H9 (cell line): ENCODE measurements around the gene VDR. TPM values are rescaled to one million over a fixed set of nuclear protein-coding genes. Genes with fewer than 3 reads are reported as not detected.

Experiments
- DNase-seq: peaks from one replicate; pipeline ENCODE4 v3.0.0-alpha.2; 2017
- H2AFZ ChIP-seq: one replicate; pipeline ENCODE4 v1.6.1; 2013; ENCODE audit warnings: mild to moderate bottlenecking, low read length, control low read depth, moderate library complexity
- H2AK5ac ChIP-seq: 2 replicates; pipeline ENCODE4 v1.6.1; 2013; ENCODE audit warnings: low read length, control low read depth, mixed read lengths; ENCODE audit not compliant: insufficient read length
- H2BK120ac ChIP-seq: one replicate; pipeline ENCODE4 v1.6.1; 2013; ENCODE audit warnings: low read depth, mild to moderate bottlenecking, low read length, control low read depth, inconsistent platforms; ENCODE audit not compliant: poor library complexity, severe bottlenecking
- H2BK12ac ChIP-seq: 2 replicates; pipeline ENCODE4 v1.6.1; 2013; ENCODE audit warnings: low read length, control low read depth, mixed read lengths, low read depth; ENCODE audit not compliant: insufficient read length
- H2BK15ac ChIP-seq: 2 replicates; pipeline ENCODE4 v1.6.1; 2013; ENCODE audit warnings: low read depth, low read length, control low read depth
- H2BK20ac ChIP-seq: one replicate; pipeline ENCODE4 v1.6.1; 2013; ENCODE audit warnings: low read depth, mild to moderate bottlenecking, low read length, control low read depth, inconsistent platforms; ENCODE audit not compliant: poor library complexity, severe bottlenecking
- H2BK5ac ChIP-seq: 2 replicates; pipeline ENCODE4 v1.6.1; 2013; ENCODE audit warnings: low read length, control low read depth, mixed read lengths; ENCODE audit not compliant: insufficient read length
- H3K14ac ChIP-seq: 2 replicates; pipeline ENCODE4 v1.6.1; 2013; ENCODE audit warnings: low read length, control low read depth; ENCODE audit not compliant: insufficient read depth
- H3K18ac ChIP-seq: 2 replicates; pipeline ENCODE4 v1.6.1; 2013; ENCODE audit warnings: low read depth, mild to moderate bottlenecking, mixed read lengths, low read length, control low read depth; ENCODE audit not compliant: insufficient read length
- H3K23ac ChIP-seq: 2 replicates; pipeline ENCODE4 v1.6.1; 2013; ENCODE audit warnings: low read length, control low read depth, mixed read lengths, low read depth; ENCODE audit not compliant: insufficient read length
- H3K23me2 ChIP-seq: 2 replicates; pipeline ENCODE4 v1.6.1; 2013; ENCODE audit warnings: low read depth, mild to moderate bottlenecking, mixed read lengths, low read length, control low read depth; ENCODE audit not compliant: insufficient read length, poor library complexity, severe bottlenecking
- H3K27ac ChIP-seq: 2 replicates; pipeline ENCODE4 v1.5.1; 2013; ENCODE audit warnings: low read length, control low read depth, mixed read lengths, low read depth; ENCODE audit not compliant: insufficient read length
- H3K27me3 ChIP-seq: 2 replicates; pipeline ENCODE4 v1.6.1; 2013; ENCODE audit warnings: low read length, control low read depth, inconsistent platforms; ENCODE audit not compliant: insufficient read depth
- H3K4ac ChIP-seq: 2 replicates; pipeline ENCODE4 v1.6.1; 2013; ENCODE audit warnings: low read depth, mild to moderate bottlenecking, control low read depth, inconsistent platforms, low read length, moderate library complexity
- H3K4me1 ChIP-seq: 2 replicates; pipeline ENCODE4 v1.6.1; 2013; ENCODE audit warnings: low read length, control low read depth, inconsistent platforms; ENCODE audit not compliant: insufficient read depth
- H3K4me2 ChIP-seq: 2 replicates; pipeline ENCODE4 v1.6.1; 2013; ENCODE audit warnings: low read length, control low read depth, mixed read lengths; ENCODE audit not compliant: insufficient read length, insufficient read depth
- H3K56ac ChIP-seq: 2 replicates; pipeline ENCODE4 v1.6.1; 2013; ENCODE audit warnings: low read depth, mild to moderate bottlenecking, mixed read lengths, low read length, control low read depth; ENCODE audit not compliant: insufficient read length
- H3K79me1 ChIP-seq: 2 replicates; pipeline ENCODE4 v1.6.1; 2013; ENCODE audit warnings: low read depth, mild to moderate bottlenecking, moderate library complexity, low read length, control low read depth, inconsistent platforms; ENCODE audit not compliant: insufficient read depth, poor library complexity, severe bottlenecking
- H3K79me2 ChIP-seq: 2 replicates; pipeline ENCODE4 v1.6.1; 2013; ENCODE audit warnings: low read length, control low read depth, inconsistent platforms; ENCODE audit not compliant: insufficient read depth
- H3K9ac ChIP-seq: 2 replicates; pipeline ENCODE4 v1.6.1; 2013; ENCODE audit warnings: low read length, control low read depth, mixed read lengths; ENCODE audit not compliant: insufficient read length; ENCODE audit errors: extremely low read depth
- H3K9me3 ChIP-seq: one replicate; pipeline ENCODE4 v1.6.1; 2013; ENCODE audit warnings: low read depth, low read length, inconsistent platforms; ENCODE audit not compliant: control insufficient read depth
- H3T11ph ChIP-seq: one replicate; pipeline ENCODE4 v1.6.1; 2013; ENCODE audit warnings: mild to moderate bottlenecking, low read length, control low read depth, inconsistent platforms
- H4K20me1 ChIP-seq: one replicate; pipeline ENCODE4 v1.6.1; 2013; ENCODE audit not compliant: control insufficient read depth, insufficient read length, insufficient read depth
- H4K5ac ChIP-seq: 2 replicates; pipeline ENCODE4 v1.6.1; 2013; ENCODE audit warnings: low read depth, mild to moderate bottlenecking, mixed read lengths, low read length, control low read depth; ENCODE audit not compliant: insufficient read length
- H4K8ac ChIP-seq: replicated peaks from 2 replicates; pipeline ENCODE4 v1.6.1; 2013; ENCODE audit warnings: low read length, control low read depth, mixed read lengths, low read depth; ENCODE audit not compliant: insufficient read length
- H4K91ac ChIP-seq: 2 replicates; pipeline ENCODE4 v1.6.1; 2013; ENCODE audit warnings: low read depth, mild to moderate bottlenecking, moderate library complexity, mixed read lengths, low read length, control low read depth; ENCODE audit not compliant: insufficient read length
- H3K27ac Mint-ChIP-seq, 3 experiments: 2 replicates in 2 of 3; 3 replicates in 1 of 3; pipeline ENCODE4 v1.8.0; 2020 to 2021; ENCODE audit warnings: mixed read lengths in 3 of 3, mild to moderate bottlenecking in 1 of 3, moderate library complexity in 1 of 3
- H3K27me3 Mint-ChIP-seq: 2 replicates; pipeline ENCODE4 v1.8.0; 2021; ENCODE audit warnings: low read depth, mild to moderate bottlenecking, moderate library complexity, mixed read lengths
- H3K36me3 Mint-ChIP-seq, 3 experiments: 2 replicates in 2 of 3; 3 replicates in 1 of 3; pipeline ENCODE4 v1.8.0; 2020 to 2021; ENCODE audit warnings: low read depth in 3 of 3, mixed read lengths in 3 of 3; ENCODE audit not compliant: insufficient read depth in 1 of 3
- H3K4me1 Mint-ChIP-seq, 2 experiments: 2 replicates each; pipeline ENCODE4 v1.8.0; 2020; ENCODE audit warnings: mixed read lengths in 2 of 2
- H3K4me3 Mint-ChIP-seq, 2 experiments: 2 replicates in 1 of 2; 3 replicates in 1 of 2; pipeline ENCODE4 v1.8.0; 2020 to 2021; ENCODE audit warnings: mild to moderate bottlenecking in 2 of 2, mixed read lengths in 2 of 2, moderate library complexity in 1 of 2
- H3K9me3 Mint-ChIP-seq, 2 experiments: 2 replicates in 1 of 2; 3 replicates in 1 of 2; pipeline ENCODE4 v1.8.0; 2020; ENCODE audit warnings: mild to moderate bottlenecking in 2 of 2, mixed read lengths in 2 of 2, moderate library complexity in 1 of 2
- WGBS: extraction: QIAGEN DNeasy Blood & Tissue Kit; methylation state at CpG from one replicate; pipeline ENCODE4 v1.1.7; 2013; ENCODE audit warnings: missing lambda C conversion rate, low lambda C conversion rate, mixed read lengths; ENCODE audit not compliant: insufficient read length; ENCODE audit errors: extremely low coverage; 5-methylcytosine and 5-hydroxymethylcytosine counted together
- total RNA-seq: library from RNA; stranded (reverse); gene quantifications from 2 replicates; pipeline ENCODE4 v1.2.1, GENCODE V29; 2021
- TF ChIP-seq, protein P1 (sequence below): fragments of 200-600 bp; sonication (generic); conservative IDR thresholded peaks from 3 replicates; pipeline ENCODE4 v1.8.0; 2021; ENCODE audit warnings: antibody characterized with exemption, mild to moderate bottlenecking

The VDR gene
- total RNA-seq, 1 experiment from 2014 or later = 0.61 TPM

DNA sequence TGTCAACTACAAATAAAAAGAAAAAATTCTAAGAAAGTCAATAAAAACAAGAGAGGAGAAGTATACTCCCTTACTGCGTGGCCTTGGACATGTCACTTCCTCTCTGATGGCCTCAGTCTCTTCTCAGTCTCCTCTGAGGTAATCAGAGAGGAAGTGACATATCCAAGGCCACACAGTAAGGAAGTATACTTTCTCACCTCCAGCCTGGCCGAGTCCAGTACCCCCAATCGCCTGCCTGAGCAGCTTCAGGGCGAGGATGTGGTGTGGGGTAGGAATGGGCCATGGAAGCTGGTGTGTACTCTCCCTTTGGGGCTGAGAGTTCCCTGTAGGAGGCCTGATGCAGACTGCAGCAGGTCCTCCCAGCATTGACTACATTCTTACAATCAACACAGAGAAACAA lies 15.8 kb downstream of the VDR start:
- H3T11ph ChIP-seq = no peak overlapping the region
- H2BK12ac ChIP-seq = no peak overlapping the region
- no peaks in the 10 kb centered on the region for H3K36me3 Mint-ChIP-seq

More for the DNA sequence above, 15.8 kb downstream of the VDR start:
- Histone ChIP-seq H3K27ac (no peak overlapping the region), H4K5ac (no peak overlapping the region), H3K79me2 (no peaks in the 10 kb centered on the region), H3K4me1 (no peaks in the 10 kb centered on the region), H4K8ac (no peak overlapping the region), H3K23ac (no peak overlapping the region), H2BK5ac (no peak overlapping the region), H2AFZ (no peak overlapping the region), H3K79me1 (no peaks in the 10 kb centered on the region), H3K23me2 (no peaks in the 10 kb centered on the region), H4K91ac (no peak overlapping the region), H3K56ac (no peak overlapping the region), H3K18ac (no peak overlapping the region), H3K14ac (no peak overlapping the region), H3K9ac (no peak overlapping the region), H2BK20ac (no peak overlapping the region), H3K9me3 (no peaks in the 10 kb centered on the region), H3K4me2 (no peak overlapping the region), H3K4ac (no peak overlapping the region), H3K27me3 (no peaks in the 10 kb centered on the region; the same call in 1 of the 2 replicates), H4K20me1 (no peaks in the 10 kb centered on the region), H2BK15ac (no peak overlapping the region), H2AK5ac (no peak overlapping the region), H2BK120ac (no peak overlapping the region)
- Mint-ChIP-seq H3K4me1 (no peaks in the 10 kb centered on the region), H3K27me3 (peaks cover 27% of the 10 kb centered on the region), H3K27ac (no peak overlapping the region), H3K9me3 (no peaks in the 10 kb centered on the region), H3K4me3 (no peak overlapping the region)
- DNase-seq = no peak
- TF ChIP-seq, protein P1, sequence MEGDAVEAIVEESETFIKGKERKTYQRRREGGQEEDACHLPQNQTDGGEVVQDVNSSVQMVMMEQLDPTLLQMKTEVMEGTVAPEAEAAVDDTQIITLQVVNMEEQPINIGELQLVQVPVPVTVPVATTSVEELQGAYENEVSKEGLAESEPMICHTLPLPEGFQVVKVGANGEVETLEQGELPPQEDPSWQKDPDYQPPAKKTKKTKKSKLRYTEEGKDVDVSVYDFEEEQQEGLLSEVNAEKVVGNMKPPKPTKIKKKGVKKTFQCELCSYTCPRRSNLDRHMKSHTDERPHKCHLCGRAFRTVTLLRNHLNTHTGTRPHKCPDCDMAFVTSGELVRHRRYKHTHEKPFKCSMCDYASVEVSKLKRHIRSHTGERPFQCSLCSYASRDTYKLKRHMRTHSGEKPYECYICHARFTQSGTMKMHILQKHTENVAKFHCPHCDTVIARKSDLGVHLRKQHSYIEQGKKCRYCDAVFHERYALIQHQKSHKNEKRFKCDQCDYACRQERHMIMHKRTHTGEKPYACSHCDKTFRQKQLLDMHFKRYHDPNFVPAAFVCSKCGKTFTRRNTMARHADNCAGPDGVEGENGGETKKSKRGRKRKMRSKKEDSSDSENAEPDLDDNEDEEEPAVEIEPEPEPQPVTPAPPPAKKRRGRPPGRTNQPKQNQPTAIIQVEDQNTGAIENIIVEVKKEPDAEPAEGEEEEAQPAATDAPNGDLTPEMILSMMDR = no peak
- WGBS = no CpG with 5 or more reads among the region's 4 CpGs
